CD14-positive monocyte (primary cell): ENCODE results near the gene AJAP1. TPM values are rescaled to one million over a fixed set of nuclear protein-coding genes. Genes with fewer than 3 reads are reported as not detected.

ENCODE experiments used
- DNase-seq, 3 donors: peaks; one replicate each; pipeline ENCODE4 v3.0.0-alpha.2; 2011 to 2022
- H2AFZ ChIP-seq: 2 replicates; pipeline ENCODE4 v1.6.0; 2012; ENCODE audit warnings: mild to moderate bottlenecking, low read depth, low read length, inconsistent platforms; ENCODE audit not compliant: insufficient read depth, poor library complexity, severe bottlenecking
- H3K27ac ChIP-seq, 2 donors: 1 replicate in 1 of 2; 2 replicates in 1 of 2; pipeline ENCODE4 v1.5.1; 2012 to 2013; ENCODE audit warnings: low read length in 2 of 2, control low read depth in 1 of 2, inconsistent platforms in 1 of 2, low read depth in 1 of 2, mild to moderate bottlenecking in 1 of 2
- H3K27me3 ChIP-seq, 2 donors: one replicate each; pipeline versions ENCODE4 v1.6.0 to v1.6.1; 2011 to 2013; ENCODE audit warnings: low read length in 2 of 2; ENCODE audit not compliant: control insufficient read depth in 2 of 2, insufficient read depth in 2 of 2
- H3K36me3 ChIP-seq, 2 donors: replicated peaks in 1 of 2; 1 replicate in 1 of 2; 2 replicates in 1 of 2; pipeline versions ENCODE4 v1.5.1 to v1.6.1; 2012 to 2013; ENCODE audit warnings: low read length in 2 of 2, control low read depth in 1 of 2, inconsistent platforms in 1 of 2, mild to moderate bottlenecking in 1 of 2; ENCODE audit not compliant: insufficient read depth in 2 of 2, control insufficient read depth in 1 of 2
- H3K4me1 ChIP-seq, 2 donors: 1 replicate in 1 of 2; 2 replicates in 1 of 2; pipeline versions ENCODE4 v1.5.1 to v1.6.1; 2012 to 2013; ENCODE audit warnings: low read length in 2 of 2, control low read depth in 1 of 2, inconsistent platforms in 1 of 2, mild to moderate bottlenecking in 1 of 2, moderate library complexity in 1 of 2; ENCODE audit not compliant: insufficient read depth in 2 of 2, control insufficient read depth in 1 of 2
- H3K4me2 ChIP-seq: replicated peaks from 2 replicates; pipeline ENCODE3; 2012; ENCODE audit warnings: low read length, moderate library complexity, mild to moderate bottlenecking; ENCODE audit not compliant: poor library complexity, severe bottlenecking; ENCODE audit errors: extremely low read depth
- H3K4me3 ChIP-seq, 3 experiments: fragments of 200-600 bp in 1 of 3; sonication (generic) in 1 of 3; replicated peaks in 1 of 3; 1 replicate in 2 of 3; 2 replicates in 1 of 3; pipeline ENCODE4 v1.5.1; 2011 to 2013; ENCODE audit warnings: low read length in 3 of 3, mild to moderate bottlenecking in 3 of 3, control low read depth in 2 of 3, low read depth in 2 of 3, inconsistent platforms in 1 of 3, moderate library complexity in 1 of 3
- H3K79me2 ChIP-seq: 2 replicates; pipeline ENCODE4 v1.6.0; 2012; ENCODE audit warnings: mild to moderate bottlenecking, control low read depth, inconsistent platforms, low read length, moderate library complexity; ENCODE audit not compliant: insufficient read depth
- H3K9ac ChIP-seq: 2 replicates; pipeline ENCODE4 v1.6.0; 2017; ENCODE audit warnings: low read length, mild to moderate bottlenecking; ENCODE audit not compliant: insufficient read depth, poor library complexity, severe bottlenecking
- H3K9me3 ChIP-seq, 2 donors: replicated peaks in 1 of 2; 1 replicate in 1 of 2; 2 replicates in 1 of 2; pipeline versions ENCODE4 v1.5.1 to v1.6.1; 2012 to 2013; ENCODE audit warnings: low read length in 2 of 2, control low read depth in 1 of 2; ENCODE audit not compliant: control insufficient read depth in 1 of 2, insufficient read depth in 1 of 2
- H4K20me1 ChIP-seq: 2 replicates; pipeline ENCODE4 v1.6.0; 2012; ENCODE audit warnings: mild to moderate bottlenecking, low read length, control low read depth, moderate library complexity; ENCODE audit not compliant: insufficient read depth
- H3K27ac Mint-ChIP-seq, 7 donors: one replicate each; pipeline ENCODE4 v1.8.0; 2020; ENCODE audit warnings: mild to moderate bottlenecking in 7 of 7, mixed read lengths in 7 of 7, moderate library complexity in 6 of 7, inconsistent platforms in 2 of 7
- H3K27me3 Mint-ChIP-seq, 3 donors: one replicate each; pipeline ENCODE4 v1.8.0; 2021 to 2022; ENCODE audit warnings: low read depth in 3 of 3, mild to moderate bottlenecking in 3 of 3, mixed read lengths in 3 of 3, moderate library complexity in 3 of 3, inconsistent platforms in 1 of 3
- H3K36me3 Mint-ChIP-seq, 2 donors: one replicate each; pipeline ENCODE4 v1.8.0; 2020; ENCODE audit warnings: mixed read lengths in 2 of 2, inconsistent platforms in 1 of 2, mild to moderate bottlenecking in 1 of 2
- H3K4me1 Mint-ChIP-seq: one replicate; pipeline ENCODE4 v1.8.0; 2020; ENCODE audit warnings: mild to moderate bottlenecking, mixed read lengths
- H3K4me3 Mint-ChIP-seq, 2 donors: one replicate each; pipeline ENCODE4 v1.8.0; 2020; ENCODE audit warnings: mild to moderate bottlenecking in 2 of 2, mixed read lengths in 2 of 2, moderate library complexity in 1 of 2
- H3K9me3 Mint-ChIP-seq, 7 donors: one replicate each; pipeline ENCODE4 v1.8.0; 2020 to 2022; ENCODE audit warnings: mixed read lengths in 7 of 7, mild to moderate bottlenecking in 6 of 7, moderate library complexity in 6 of 7, inconsistent platforms in 2 of 7
- CTCF ChIP-seq: fragments of 200-600 bp; IDR thresholded peaks from one replicate; pipeline ENCODE4 v1.8.0; 2022; ENCODE audit warnings: antibody characterized with exemption, mild to moderate bottlenecking
- WGBS: methylation state at CpG from one replicate; pipeline ENCODE4 v1.1.5; 2013; ENCODE audit warnings: missing lambda C conversion rate; ENCODE audit not compliant: insufficient coverage; 5-methylcytosine and 5-hydroxymethylcytosine counted together
- intact Hi-C, 2 donors: fragments of 100-400 bp; cut with micrococcal nuclease; formaldehyde crosslinking; loops; one replicate each; pipeline versions ENCODE4 v1.15.0 to v1.15.1; 2023
- polyA plus RNA-seq, 3 donors: library from polyadenylated mRNA; depleted of rRNA in 1 of 3; unstranded in 2 of 3; stranded (reverse) in 1 of 3; fragments of 300-500 nt in 2 of 3; fragments of >200 nt in 1 of 3; fragmentation: Illumina TruSeq in 2 of 3; gene quantifications; 1 replicate in 2 of 3; 2 replicates in 1 of 3; pipeline ENCODE4 v1.2.3, GENCODE V29; 2012 to 2021

AJAP1 gene
- polyA plus RNA-seq, 3 donors: not detected

GRCh38 chr1:4755864-4756504 is 101.6 kb downstream of the AJAP1 start:
- H3K4me1 ChIP-seq: no peaks in the 10 kb centered on the region
- H3K4me2 ChIP-seq: no peak overlapping the region
- H3K27ac ChIP-seq: no peak overlapping the region
- H3K79me2 ChIP-seq: no peaks in the 10 kb centered on the region
- no peaks in the 10 kb centered on the region for H4K20me1 ChIP-seq
- peaks cover 2% of the 10 kb centered on the region for H3K4me1 Mint-ChIP-seq
- H3K27me3 ChIP-seq: no peaks in the 10 kb centered on the region
- WGBS: 79% methylated on average over 7 of the region's 8 CpGs
- H3K9me3 ChIP-seq: peaks cover 30 to 41% of the 10 kb centered on the region in 2 donors
- no peak for TF ChIP-seq CTCF
- peaks cover under 1 to 8% (median 6%) of the 10 kb centered on the region in 3 donors for H3K27me3 Mint-ChIP-seq
- H3K4me3 Mint-ChIP-seq: no peak overlapping the region
- no peak overlapping the region for H2AFZ ChIP-seq
- H3K9ac ChIP-seq: no peak overlapping the region
- H3K27ac Mint-ChIP-seq: no peak overlapping the region
- H3K9me3 Mint-ChIP-seq: peaks cover 15 to 28% (median 23%) of the 10 kb centered on the region in 7 donors
- H3K36me3 ChIP-seq: no peaks in the 10 kb centered on the region
- no peaks in the 10 kb centered on the region for H3K36me3 Mint-ChIP-seq
- no peak for DNase-seq
- intact Hi-C loops: no loop called here
- H3K4me3 ChIP-seq: no peak overlapping the region

- no peak overlapping the region for H3K4me3 Mint-ChIP-seq
- Histone ChIP-seq H3K9me3 (peaks cover 30 to 41% of the 10 kb centered on the region in 2 donors), H3K9ac (no peak overlapping the region), H4K20me1 (no peaks in the 10 kb centered on the region), H3K36me3 (no peaks in the 10 kb centered on the region), H3K27ac (no peak overlapping the region), H2AFZ (no peak overlapping the region), H3K4me2 (no peak overlapping the region), H3K4me1 (no peaks in the 10 kb centered on the region), H3K79me2 (no peaks in the 10 kb centered on the region), H3K27me3 (no peaks in the 10 kb centered on the region), H3K4me3 (no peak overlapping the region)
- TF ChIP-seq CTCF: no peak
- no peaks in the 10 kb centered on the region for H3K36me3 Mint-ChIP-seq
- no peak overlapping the region for H3K27ac Mint-ChIP-seq
- no peak for DNase-seq
- H3K27me3 Mint-ChIP-seq: peaks cover 0 to 8% (median 5%) of the 10 kb centered on the region in 3 donors
- WGBS: 73% methylated on average over 6 of the region's 10 CpGs
- H3K4me1 Mint-ChIP-seq: peaks cover 2% of the 10 kb centered on the region
- H3K9me3 Mint-ChIP-seq: peaks cover 15 to 28% (median 24%) of the 10 kb centered on the region in 7 donors
- intact Hi-C loops: no loop called here
Measured at GRCh38 chr1:4756851-4757580, 102.6 kb downstream of the AJAP1 start.
